HepG2 (cell line): ENCODE results near the gene C2orf92. TPM values are rescaled to one million over a fixed set of nuclear protein-coding genes. Genes with fewer than 3 reads are reported as not detected.

Experiments used
- CC2D1A ChIP-seq: sonication (generic); formaldehyde crosslinking; IDR thresholded peaks from 2 replicates; pipeline ENCODE4 v1.8.1; 2023; ENCODE audit warnings: mild to moderate bottlenecking, missing genetic modification reagents
- GFI1 ChIP-seq: sonication (generic); formaldehyde crosslinking; IDR thresholded peaks from 2 replicates; pipeline ENCODE4 v1.5.0; 2020; ENCODE audit warnings: missing genetic modification reagents, mild to moderate bottlenecking, borderline replicate concordance
- NRL ChIP-seq: sonication (generic); formaldehyde crosslinking; IDR thresholded peaks from 2 replicates; pipeline ENCODE4 v1.5.0; 2020; ENCODE audit warnings: missing genetic modification reagents, mild to moderate bottlenecking, moderate library complexity, borderline replicate concordance
- TCF7L2 ChIP-seq: IDR thresholded peaks from 2 replicates; pipeline ENCODE4 v1.6.1; 2011; ENCODE audit warnings: mild to moderate bottlenecking, low read depth, low read length, moderate library complexity
- ZIK1 ChIP-seq: sonication (generic); formaldehyde crosslinking; IDR thresholded peaks from 2 replicates; pipeline ENCODE4 v1.5.0; 2020; ENCODE audit warnings: mild to moderate bottlenecking, low read depth, missing genetic modification reagents, borderline replicate concordance
- ZNF407 ChIP-seq: sonication (generic); formaldehyde crosslinking; IDR thresholded peaks from one replicate; pipeline ENCODE4 v1.5.1; 2020; ENCODE audit warnings: mild to moderate bottlenecking, missing genetic modification reagents; ENCODE audit errors: not compliant biosample characterization
- ZNF510 ChIP-seq: sonication (generic); formaldehyde crosslinking; IDR thresholded peaks from 2 replicates; pipeline ENCODE4 v1.4.0; 2020; ENCODE audit warnings: low read depth, mild to moderate bottlenecking, missing genetic modification reagents
- ZNF598 ChIP-seq: sonication (generic); formaldehyde crosslinking; IDR thresholded peaks from 2 replicates; pipeline ENCODE4 v1.5.1; 2020; ENCODE audit warnings: mild to moderate bottlenecking, missing genetic modification reagents, borderline replicate concordance
- ZNF609 ChIP-seq: sonication (generic); formaldehyde crosslinking; IDR thresholded peaks from 2 replicates; pipeline ENCODE4 v1.4.0; 2020; ENCODE audit warnings: mild to moderate bottlenecking, missing genetic modification reagents, borderline replicate concordance
- polyA plus RNA-seq, 8 experiments: library from polyadenylated mRNA; depleted of rRNA in 3 of 8; stranded (reverse) in 7 of 8; unstranded in 1 of 8; fragments of >200 nt; fragmentation: Illumina TruSeq in 4 of 8; extraction: Trizol in 4 of 8; gene quantifications; 2 replicates each; pipeline versions ENCODE4 v1.2.1 to v1.2.3, GENCODE V29; 2011 to 2016; ENCODE audit warnings: low read depth in 4 of 8, missing spikeins in 1 of 8, mixed read lengths in 1 of 8; ENCODE audit not compliant: insufficient read depth in 1 of 8
- total RNA-seq, 5 experiments: library from RNA; depleted of rRNA; stranded (reverse); fragments of >200 nt; fragmentation: Illumina TruSeq; extraction: Trizol; gene quantifications; 2 replicates each; pipeline ENCODE4 v1.2.3, GENCODE V29; 2016; ENCODE audit warnings: low read depth in 1 of 5
- TF ChIP-seq, protein P1 (sequence below): sonication (generic); formaldehyde crosslinking; IDR thresholded peaks from 2 replicates; pipeline ENCODE4 v1.5.0; 2020; ENCODE audit warnings: mild to moderate bottlenecking, missing genetic modification reagents, borderline replicate concordance

C2orf92 gene
- total and polyA plus RNA-seq, 2 of the 13 experiments (the other 11 are each of a cell fraction or from before 2014, with no cell fraction given) = 4.9 to 5.0 TPM

GRCh38 chr2:97662895-97663625, 6.5 kb upstream of the C2orf92 start (continued):
- peak; percentile 80 for TF ChIP-seq ZNF407 (CRISPR knock-in tag)
- no peak for TF ChIP-seq ZNF609 (CRISPR knock-in tag)
- no peak for TF ChIP-seq CC2D1A (CRISPR knock-in tag)
- TF ChIP-seq ZNF598 = peak; percentile 81; the same call in 1 of the 2 replicates
- TF ChIP-seq, protein P1, sequence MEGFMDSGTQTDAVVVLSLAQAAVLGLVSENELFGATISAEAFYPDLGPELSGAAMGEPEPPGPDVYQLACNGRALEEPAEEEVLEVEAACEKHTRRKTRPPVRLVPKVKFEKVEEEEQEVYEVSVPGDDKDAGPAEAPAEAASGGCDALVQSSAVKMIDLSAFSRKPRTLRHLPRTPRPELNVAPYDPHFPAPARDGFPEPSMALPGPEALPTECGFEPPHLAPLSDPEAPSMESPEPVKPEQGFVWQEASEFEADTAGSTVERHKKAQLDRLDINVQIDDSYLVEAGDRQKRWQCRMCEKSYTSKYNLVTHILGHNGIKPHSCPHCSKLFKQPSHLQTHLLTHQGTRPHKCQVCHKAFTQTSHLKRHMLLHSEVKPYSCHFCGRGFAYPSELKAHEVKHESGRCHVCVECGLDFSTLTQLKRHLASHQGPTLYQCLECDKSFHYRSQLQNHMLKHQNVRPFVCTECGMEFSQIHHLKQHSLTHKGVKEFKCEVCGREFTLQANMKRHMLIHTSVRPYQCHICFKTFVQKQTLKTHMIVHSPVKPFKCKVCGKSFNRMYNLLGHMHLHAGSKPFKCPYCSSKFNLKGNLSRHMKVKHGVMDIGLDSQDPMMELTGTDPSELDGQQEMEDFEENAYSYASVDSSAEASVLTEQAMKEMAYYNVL (CRISPR knock-in tag) = no peak
- no peak for TF ChIP-seq NRL (CRISPR knock-in tag)
- no peak for TF ChIP-seq ZNF510 (CRISPR knock-in tag)
- 0 out of 2 replicates have a peak, but pooled peaks have one; percentile 45 for TF ChIP-seq ZIK1 (CRISPR knock-in tag)
- TF ChIP-seq GFI1 (CRISPR knock-in tag) = no peak
- TF ChIP-seq TCF7L2 = no peak
